Measurements from ENCODE around the gene RAB7B. TPM values are rescaled to one million over a fixed set of nuclear protein-coding genes. Genes with fewer than 3 reads are reported as not detected.
A peak's percentile ranks its signal among the peaks of the same experiment; 100 is the strongest.

The RAB7B gene
- total RNA-seq, 4 donors from 2014 or later, result 3.2 to 62.0 (median 16.6) TPM

DNA sequence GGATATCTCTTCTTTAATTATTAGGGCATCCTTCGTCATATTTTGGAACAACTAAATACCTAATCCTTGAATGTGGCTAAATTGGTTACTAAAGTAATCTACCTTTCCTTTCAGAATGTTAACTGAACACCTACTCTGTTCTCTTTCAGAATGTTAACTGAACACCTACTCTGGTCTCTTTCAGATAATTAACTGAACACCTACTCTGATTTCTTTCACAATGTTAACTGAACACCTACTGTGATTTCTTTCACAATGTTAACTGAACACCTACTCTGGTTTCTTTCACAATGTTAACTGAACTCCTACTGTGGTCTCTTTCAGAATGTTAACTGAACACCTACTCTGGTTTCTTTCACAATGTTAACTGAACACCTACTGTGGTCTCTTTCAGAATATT lies 21.9 kb downstream of the RAB7B start:
- TF ChIP-seq, protein P1, sequence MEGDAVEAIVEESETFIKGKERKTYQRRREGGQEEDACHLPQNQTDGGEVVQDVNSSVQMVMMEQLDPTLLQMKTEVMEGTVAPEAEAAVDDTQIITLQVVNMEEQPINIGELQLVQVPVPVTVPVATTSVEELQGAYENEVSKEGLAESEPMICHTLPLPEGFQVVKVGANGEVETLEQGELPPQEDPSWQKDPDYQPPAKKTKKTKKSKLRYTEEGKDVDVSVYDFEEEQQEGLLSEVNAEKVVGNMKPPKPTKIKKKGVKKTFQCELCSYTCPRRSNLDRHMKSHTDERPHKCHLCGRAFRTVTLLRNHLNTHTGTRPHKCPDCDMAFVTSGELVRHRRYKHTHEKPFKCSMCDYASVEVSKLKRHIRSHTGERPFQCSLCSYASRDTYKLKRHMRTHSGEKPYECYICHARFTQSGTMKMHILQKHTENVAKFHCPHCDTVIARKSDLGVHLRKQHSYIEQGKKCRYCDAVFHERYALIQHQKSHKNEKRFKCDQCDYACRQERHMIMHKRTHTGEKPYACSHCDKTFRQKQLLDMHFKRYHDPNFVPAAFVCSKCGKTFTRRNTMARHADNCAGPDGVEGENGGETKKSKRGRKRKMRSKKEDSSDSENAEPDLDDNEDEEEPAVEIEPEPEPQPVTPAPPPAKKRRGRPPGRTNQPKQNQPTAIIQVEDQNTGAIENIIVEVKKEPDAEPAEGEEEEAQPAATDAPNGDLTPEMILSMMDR (IDR thresholded peaks at IDR 0.05), result no peak
- DNase-seq (ENCODE audit: low spot score) (no peak), ATAC-seq (ENCODE audit: low FRiP score) (no peak)

DNA sequence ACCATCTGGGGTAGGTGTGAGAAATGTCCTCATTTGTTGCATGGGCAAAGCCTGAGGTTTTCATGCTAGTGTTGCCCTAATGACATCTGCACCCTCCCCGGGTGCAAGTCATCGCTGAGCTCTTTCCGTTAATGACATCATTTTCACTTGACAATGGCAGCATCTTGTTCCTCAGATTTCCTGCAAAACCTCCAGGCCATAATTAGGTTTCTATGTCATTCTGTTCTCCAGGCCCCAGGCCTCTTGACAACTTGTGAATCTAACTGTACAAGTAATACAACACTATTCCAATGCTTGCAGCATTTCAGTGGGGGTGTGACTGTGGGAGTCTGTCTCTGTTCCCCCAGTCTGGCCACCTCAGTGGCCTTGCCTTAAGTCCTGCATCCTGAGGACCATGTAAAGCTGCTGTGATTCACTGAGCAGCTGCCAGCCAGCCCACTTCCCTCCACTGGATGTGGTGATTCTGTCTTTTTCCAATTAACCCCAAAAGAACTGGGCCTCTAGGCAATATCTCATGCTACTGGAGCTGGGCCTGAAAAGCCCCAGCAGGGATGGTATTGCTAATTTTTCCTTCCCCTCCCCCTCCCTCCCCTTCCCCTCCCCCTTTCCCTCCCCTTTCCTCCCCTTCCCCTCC lies 22.8 kb downstream of the RAB7B start:
- DNase-seq (ENCODE audit: low spot score) (no peak), ATAC-seq (ENCODE audit: low FRiP score) (no peak)
- TF ChIP-seq, protein P1 (IDR thresholded peaks at IDR 0.05), result no peak

DNA sequence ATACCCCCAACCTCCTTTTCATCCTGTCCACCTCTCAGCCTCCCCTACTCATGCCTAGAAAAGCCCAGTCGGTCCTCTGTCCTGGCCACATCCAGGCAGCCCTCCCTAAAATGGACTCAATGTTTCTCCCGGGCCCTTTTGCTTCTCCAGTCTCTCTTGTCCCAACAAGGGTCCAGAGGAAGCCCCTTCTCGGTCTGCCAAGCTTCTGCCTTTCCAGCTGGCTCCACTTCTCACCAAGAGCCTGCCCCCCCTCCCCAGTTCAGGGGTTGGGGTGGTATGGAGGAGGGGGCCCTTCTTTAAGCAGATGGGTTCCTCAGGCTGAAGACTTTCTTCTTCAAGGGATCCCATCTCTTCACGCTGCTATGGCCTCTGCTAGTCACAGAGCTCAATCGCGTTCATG lies 23.9 kb downstream of the RAB7B start:
- ATAC-seq (ENCODE audit: low FRiP score) (no peak), DNase-seq (ENCODE audit: low spot score) (no peak)
- TF ChIP-seq, protein P1 (IDR thresholded peaks at IDR 0.05), result no peak

DNA sequence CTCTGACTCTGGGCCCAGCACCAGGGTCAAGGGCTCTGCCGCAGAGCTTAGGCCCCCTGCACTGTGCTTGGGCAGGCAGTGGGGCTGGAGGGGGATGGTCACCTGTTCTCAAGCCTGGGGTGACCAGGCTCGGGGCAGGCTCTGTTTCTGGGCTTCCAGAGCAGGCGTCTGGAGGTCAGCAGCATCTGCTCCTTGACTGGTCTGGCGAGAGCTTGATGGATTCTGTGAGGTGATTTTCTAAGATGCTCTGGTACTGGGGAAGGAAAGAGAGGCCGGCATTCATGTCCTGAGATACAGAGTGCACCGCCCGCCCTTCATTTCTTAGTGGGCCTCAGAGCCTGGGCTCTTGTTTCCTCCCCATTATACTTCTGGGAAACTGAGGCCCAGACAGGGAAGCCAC lies 24.5 kb downstream of the RAB7B start:
- peak; percentile 8 for DNase-seq (ENCODE audit: low spot score)
- ATAC-seq (ENCODE audit: low FRiP score), result no peak
- TF ChIP-seq, protein P1 (IDR thresholded peaks at IDR 0.05), result no peak

DNA sequence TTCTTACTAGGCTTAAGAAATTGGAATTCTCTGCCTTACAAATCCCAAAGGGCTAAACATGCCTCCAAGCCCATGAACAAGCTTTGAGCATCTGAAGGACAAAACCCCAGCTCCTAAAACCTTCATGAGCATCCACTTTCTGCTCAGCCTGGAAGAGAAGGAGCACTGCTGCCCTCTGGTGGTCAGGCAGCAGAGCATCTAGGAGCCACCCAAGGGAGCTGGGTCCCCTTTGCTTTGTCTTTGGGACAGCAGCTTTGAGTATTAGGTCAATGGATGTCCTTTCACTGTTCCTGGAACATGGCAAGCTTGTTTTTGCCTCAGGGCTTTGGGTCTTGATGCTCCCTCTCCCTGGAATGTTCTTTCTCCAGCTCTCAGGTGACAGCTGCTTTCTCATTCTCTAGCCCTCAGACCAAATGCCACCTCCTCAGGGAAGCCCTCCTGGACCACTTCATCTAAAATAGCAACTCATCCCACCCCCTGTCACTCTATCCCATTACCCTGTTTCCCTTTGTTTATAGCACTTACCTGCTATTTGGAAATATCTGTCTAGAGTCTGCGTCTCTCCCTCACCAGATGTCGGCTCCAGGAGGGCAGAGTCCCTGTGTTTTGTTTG lies 25.7 kb downstream of the RAB7B start:
- ATAC-seq (ENCODE audit: low FRiP score) (no peak), DNase-seq (ENCODE audit: low spot score) (peak; percentile 30)
- TF ChIP-seq, protein P1 (IDR thresholded peaks at IDR 0.05), result peak in 1 of 3 donors; percentile 68

DNA sequence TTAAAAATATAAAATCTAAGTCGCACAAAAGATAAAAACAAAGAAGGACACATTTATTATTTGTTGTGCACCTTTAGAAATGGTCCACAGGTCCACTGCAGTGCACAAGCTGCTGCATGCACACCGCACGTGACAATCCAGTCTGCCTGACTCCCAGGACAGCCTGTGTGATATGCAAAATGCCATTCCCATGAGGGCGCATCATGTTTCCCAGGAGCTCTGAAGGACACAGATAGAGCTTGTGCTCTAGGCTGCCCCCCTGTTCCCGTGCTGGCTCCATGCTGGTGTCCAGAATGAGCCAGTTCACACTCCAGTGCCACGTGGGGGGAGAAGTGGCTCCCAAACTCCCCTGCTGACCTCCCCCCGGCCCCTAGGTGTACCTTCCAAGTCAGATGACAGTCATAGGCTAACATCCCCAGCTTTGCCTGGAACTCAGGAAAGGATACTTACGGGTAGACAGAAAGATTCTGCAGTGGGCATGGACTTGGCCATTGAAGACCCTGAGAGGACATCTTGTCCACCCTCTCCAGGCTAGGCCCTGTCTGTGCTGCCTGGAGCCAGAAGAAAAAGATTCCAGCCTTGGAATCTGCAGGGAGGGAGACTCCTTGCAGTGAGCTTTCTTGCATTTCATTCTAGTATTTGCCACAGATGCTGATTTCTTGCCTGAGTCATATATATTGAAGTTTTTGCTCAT lies 26.3 kb downstream of the RAB7B start:
- TF ChIP-seq, protein P1 (IDR thresholded peaks at IDR 0.05), result no peak
- DNase-seq (ENCODE audit: low spot score), result peak; percentile 12
- no peak for ATAC-seq (ENCODE audit: low FRiP score)
